ENCODE data around the gene IMPACT.

DNA sequence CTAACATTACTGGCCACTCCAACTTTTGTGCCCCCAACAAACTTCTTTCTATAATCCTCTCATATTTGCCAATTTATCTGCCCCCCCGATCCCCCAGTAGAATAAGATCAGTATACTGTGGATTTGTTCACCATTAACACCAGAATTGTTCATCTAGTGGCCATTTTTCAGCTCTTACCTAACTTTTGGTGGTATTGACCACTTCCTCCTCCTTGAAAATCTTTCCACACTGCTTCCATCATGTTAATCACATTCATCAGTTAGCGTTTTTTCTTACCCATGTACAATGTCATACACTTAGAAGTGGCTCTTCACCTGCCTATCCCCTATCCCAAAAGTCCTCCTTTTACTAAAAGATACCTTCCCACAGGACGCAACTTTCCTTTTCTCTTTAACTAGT lies 6.1 kb downstream of the IMPACT start:
- no peak for TF ChIP-seq CTCF (IDR thresholded peaks at IDR 0.05)
- no peak for TF ChIP-seq EZH2 (IDR thresholded peaks at IDR 0.05; ENCODE audit: borderline replicate concordance, insufficient read depth, low read depth, low read length, poor library complexity, severe bottlenecking)
